HG03571 (cell line): ENCODE results near the gene SCT.

Source experiments
- ATAC-seq: cut with Tn5 transposase; IDR thresholded peaks from one replicate; pipeline ENCODE4 v1.9.1; 2021; ENCODE audit not compliant: unreplicated experiment

SCT gene

GRCh38 chr11:643849-644738 is 17.1 kb upstream of the SCT start:
- ATAC-seq: no peak

GRCh38 chr11:643366-643765 is 16.4 kb upstream of the SCT start:
- no peak for ATAC-seq

GRCh38 chr11:641806-642370 is 14.9 kb upstream of the SCT start:
- ATAC-seq: no peak

GRCh38 chr11:640021-640706 is 13.2 kb upstream of the SCT start:
- no peak for ATAC-seq

- no peak for ATAC-seq
Observed at GRCh38 chr11:639332-639955, 12.5 kb upstream of the SCT start.

- no peak for ATAC-seq
Observed at GRCh38 chr11:638631-639331, 11.8 kb upstream of the SCT start.

GRCh38 chr11:637593-638521 is 10.9 kb upstream of the SCT start:
- ATAC-seq: no peak

GRCh38 chr11:637333-637592 is 10.3 kb upstream of the SCT start:
- ATAC-seq: no peak

- ATAC-seq: no peak
Observed at GRCh38 chr11:636511-637332, 9.7 kb upstream of the SCT start, which contains the start of gene DRD4. DRD4 (plus strand) TSS chr11:637269; CDS start chr11:637305, 36 bp downstream.

GRCh38 chr11:635945-636510 is 9.0 kb upstream of the SCT start:
- no peak for ATAC-seq

GRCh38 chr11:630871-631270 is 3.9 kb upstream of the SCT start:
- no peak for ATAC-seq

- ATAC-seq: no peak
Observed at GRCh38 chr11:629237-629583, 2.2 kb upstream of the SCT start.

- no peak for ATAC-seq
Observed at GRCh38 chr11:628056-628455, 1.1 kb upstream of the SCT start.

- no peak for ATAC-seq
Observed at GRCh38 chr11:627308-627576, 261 bp upstream of the SCT start.

- ATAC-seq: no peak
Observed at GRCh38 chr11:625636-626268, 1.2 kb downstream of the SCT start.

- no peak for ATAC-seq
Observed at GRCh38 chr11:624705-625635, 2.0 kb downstream of the SCT start, which contains the start of gene CDHR5. CDHR5 (minus strand) TSS chr11:624955; CDS start chr11:624902, 53 bp downstream.

- ATAC-seq: no peak
Observed at GRCh38 chr11:623999-624704, 2.8 kb downstream of the SCT start.
